GM18517 (cell line): ENCODE measurements around the gene PRLR.

Experiments
- ATAC-seq: cut with Tn5 transposase; IDR thresholded peaks from one replicate; pipeline ENCODE4 v1.9.1; 2021; ENCODE audit warnings: mild to moderate bottlenecking, moderate library complexity; ENCODE audit not compliant: unreplicated experiment

Gene PRLR

DNA sequence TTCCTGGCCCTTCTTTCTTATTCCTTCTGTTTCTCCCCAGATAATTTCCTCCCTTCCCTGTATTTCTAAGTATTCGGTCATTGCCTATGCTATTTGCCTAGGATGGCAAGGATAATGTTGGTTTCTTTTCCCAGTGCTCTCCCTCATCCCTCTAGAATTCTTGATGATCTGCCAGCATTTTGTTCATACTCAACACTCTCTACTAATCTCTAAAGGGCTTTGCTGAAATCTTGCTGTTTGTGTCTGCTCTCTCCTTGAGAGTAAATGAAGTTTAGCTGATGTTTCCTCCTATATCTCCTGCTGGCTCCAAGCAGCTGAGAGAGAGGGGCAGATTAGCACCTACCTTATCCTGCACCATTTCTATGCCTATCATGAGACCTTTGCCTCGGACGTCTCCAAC is 220.6 kb downstream of the PRLR start:
- no peak for ATAC-seq

DNA sequence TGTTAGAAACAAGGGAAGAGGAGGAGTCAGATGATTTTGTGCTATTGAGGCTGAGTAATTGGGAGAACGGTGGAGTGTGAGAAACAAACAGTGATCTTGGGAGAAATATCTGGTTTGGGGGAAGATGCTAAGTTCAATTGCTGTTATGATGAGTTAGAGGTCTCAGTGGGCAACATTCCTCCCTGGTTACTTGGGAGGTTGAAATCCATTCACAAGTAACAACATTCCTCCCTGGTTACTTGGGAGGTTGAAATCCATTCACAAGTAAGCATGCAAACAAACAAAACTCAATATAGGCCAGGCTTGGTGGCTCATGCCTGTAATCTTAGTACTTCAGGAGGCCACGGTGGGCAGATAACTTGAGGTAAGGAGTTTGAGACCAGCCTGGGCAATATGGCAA is 221.3 kb downstream of the PRLR start:
- no peak for ATAC-seq

DNA sequence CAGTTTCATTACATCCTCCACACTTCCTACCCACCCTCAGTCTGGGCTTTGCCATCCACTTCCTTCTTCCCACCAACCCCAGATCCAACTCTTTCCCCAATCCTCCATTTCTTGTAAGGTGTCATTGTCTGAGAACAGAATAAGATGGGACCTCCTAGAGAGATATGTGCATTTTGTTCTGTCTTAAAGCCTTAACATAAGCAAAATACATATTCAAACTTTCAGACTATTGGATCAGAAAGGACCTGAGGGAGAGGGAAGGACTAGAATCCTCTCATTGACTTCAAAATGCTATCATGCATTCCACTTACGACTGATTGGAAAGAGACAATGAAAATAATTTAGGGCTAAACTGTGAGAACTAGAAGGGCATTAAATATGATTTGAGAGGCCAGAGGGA is 225.5 kb downstream of the PRLR start:
- ATAC-seq = no peak

DNA sequence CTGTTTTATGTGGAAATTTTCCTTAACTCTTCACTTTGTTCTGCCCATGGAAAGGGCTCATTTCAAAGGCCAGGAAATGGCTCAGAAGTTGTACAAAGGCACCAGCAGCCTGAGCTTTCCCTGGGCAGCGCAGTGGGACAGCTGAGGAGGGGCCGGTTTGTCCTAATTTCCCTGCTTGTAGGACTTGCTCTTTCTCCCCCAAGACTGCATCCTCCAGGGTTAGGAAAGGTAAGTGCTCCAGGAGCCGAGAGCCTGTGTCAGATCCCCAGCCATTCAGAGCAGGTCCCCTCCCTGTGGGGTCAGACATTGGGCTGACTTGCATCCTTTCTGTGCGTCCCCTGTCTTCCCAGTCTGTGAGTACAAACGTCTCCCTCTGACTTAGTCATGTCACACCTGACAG is 226.1 kb downstream of the PRLR start:
- ATAC-seq = no peak

DNA sequence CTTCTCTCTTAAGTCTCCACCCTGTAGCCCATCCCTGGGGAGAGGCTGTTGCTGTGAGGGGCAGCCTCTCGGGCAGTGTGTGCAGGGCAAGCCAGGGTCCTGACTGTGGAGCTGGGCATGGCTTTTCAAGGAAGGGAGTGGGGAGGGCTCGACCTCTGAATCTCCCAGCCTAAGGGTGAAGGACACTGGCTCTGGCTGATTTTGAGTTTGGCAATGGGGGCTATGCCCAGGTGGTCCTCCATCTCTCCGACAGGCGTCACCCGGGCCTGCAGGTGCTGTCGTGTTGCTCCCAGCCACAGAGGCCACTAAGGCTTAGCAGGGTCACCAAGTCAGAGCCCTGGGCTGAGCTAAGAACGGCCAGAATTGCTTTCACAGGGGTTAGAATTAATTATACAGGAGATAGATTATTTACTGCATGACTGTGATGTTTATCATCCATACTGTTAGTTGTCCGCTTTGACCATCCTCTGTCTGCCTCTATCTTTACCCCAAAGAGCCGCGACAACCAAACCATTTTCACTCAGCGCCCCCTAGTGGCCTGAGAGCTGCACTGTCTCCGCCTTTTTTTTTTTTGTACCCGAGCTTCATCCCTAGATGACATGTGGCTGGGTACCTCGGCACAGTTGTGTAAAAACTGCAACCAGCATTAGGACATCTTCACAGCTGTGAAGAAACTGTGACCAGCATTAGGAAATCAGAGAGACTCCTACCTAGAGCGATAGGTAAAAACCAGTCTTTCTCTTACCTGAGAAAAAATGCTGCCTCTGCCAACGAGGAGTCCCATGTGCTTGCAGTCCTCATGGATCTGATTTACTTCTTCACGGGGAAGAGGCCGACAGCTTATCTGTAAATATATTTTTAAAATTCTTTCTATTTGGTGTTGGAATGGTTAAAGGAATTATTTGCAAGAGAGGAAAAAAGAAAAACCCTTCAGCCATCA is 227.0 kb downstream of the PRLR start:
- ATAC-seq = peak; percentile 81

DNA sequence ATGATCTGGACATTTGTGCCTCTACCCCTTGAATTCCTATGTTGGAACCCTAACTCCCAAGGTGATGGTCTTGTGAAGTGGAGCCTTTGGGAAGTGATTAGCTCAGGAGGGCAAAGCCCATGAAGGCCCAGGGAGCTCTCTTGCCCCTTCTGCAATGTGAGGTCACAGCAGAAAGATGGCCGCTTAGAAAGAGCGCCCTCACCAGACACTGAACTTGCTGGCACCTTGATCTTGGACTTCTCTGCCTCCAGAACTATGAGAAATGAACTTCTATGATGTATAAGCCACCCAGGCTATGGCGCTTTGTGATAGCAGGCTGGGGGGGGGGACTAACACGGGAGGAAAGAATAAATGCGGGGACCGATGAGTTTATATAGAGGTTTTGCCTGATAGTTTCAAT is 227.8 kb downstream of the PRLR start:
- ATAC-seq = no peak

DNA sequence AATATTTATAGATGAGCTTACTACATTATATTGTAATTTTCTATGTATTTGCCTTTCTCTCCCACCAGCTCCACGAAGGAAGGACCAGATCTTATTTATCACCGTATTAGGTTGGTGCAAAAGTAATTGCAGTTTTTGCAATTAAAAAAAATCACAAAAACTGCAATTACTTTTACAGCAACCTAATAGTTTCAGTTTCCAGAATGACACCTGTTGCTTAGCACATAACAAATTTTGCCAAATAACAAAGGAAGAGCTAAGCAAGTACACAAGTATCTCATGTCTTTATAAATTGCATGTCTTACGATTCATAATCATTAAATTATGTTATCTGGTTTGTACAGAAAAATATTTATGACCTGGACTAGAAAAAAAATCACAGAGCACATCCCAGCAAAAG is 228.4 kb downstream of the PRLR start:
- no peak for ATAC-seq
